Suprapubic skin (tissue), 4 donors: Measurements from ENCODE around the gene MALAT1. TPM values are rescaled to one million over a fixed set of nuclear protein-coding genes. Genes with fewer than 3 reads are reported as not detected.

Experiments
- DNase-seq, 2 donors: peaks; one replicate each; pipeline ENCODE4 v3.0.0-alpha.2; 2019; ENCODE audit warnings: low spot score in 2 of 2
- H3K27ac ChIP-seq: fragments of 200-600 bp; sonication (generic); one replicate; pipeline ENCODE4 v1.5.1; 2019
- H3K27me3 ChIP-seq: fragments of 200-600 bp; sonication (generic); one replicate; pipeline ENCODE4 v1.5.1; 2019
- H3K36me3 ChIP-seq: fragments of 200-600 bp; sonication (generic); one replicate; pipeline ENCODE4 v1.5.1; 2019
- H3K4me1 ChIP-seq: fragments of 200-600 bp; sonication (generic); one replicate; pipeline ENCODE4 v1.5.1; 2019
- H3K4me3 ChIP-seq: fragments of 200-600 bp; sonication (generic); one replicate; pipeline ENCODE4 v1.5.1; 2019; ENCODE audit warnings: mild to moderate bottlenecking
- H3K9me3 ChIP-seq: fragments of 200-600 bp; sonication (generic); one replicate; pipeline ENCODE4 v1.5.1; 2019
- CTCF ChIP-seq, 2 donors: fragments of 200-600 bp in 1 of 2; fragments of 450-650 bp in 1 of 2; sonication (generic) in 1 of 2; IDR thresholded peaks; one replicate each; pipeline ENCODE4 v1.5.1; 2016 to 2019; ENCODE audit warnings: antibody characterized with exemption in 2 of 2, mild to moderate bottlenecking in 1 of 2, moderate library complexity in 1 of 2
- EP300 ChIP-seq: sonication (generic); formaldehyde crosslinking; IDR thresholded peaks from one replicate; pipeline ENCODE4 v1.6.1; 2017; ENCODE audit warnings: antibody characterized with exemption
- POLR2A ChIP-seq, 2 donors: fragments of 450-650 bp; IDR thresholded peaks; one replicate each; pipeline ENCODE4 v1.6.1; 2017; ENCODE audit warnings: antibody characterized with exemption in 2 of 2, mild to moderate bottlenecking in 2 of 2, moderate library complexity in 2 of 2
- POLR2AphosphoS5 ChIP-seq, 3 donors: sonication (generic); formaldehyde crosslinking; IDR thresholded peaks; one replicate each; pipeline ENCODE4 v1.6.1; 2017; ENCODE audit warnings: antibody characterized with exemption in 3 of 3
- WGBS: methylation state at CpG from one replicate; pipeline ENCODE4 v1.1.5; 2018; 5-methylcytosine and 5-hydroxymethylcytosine counted together
- total RNA-seq, 4 donors: library from RNA; depleted of rRNA; stranded (reverse); fragments of >200 nt; gene quantifications; one replicate each; pipeline ENCODE4 v1.1.0, GENCODE V29; 2016

The MALAT1 gene
- total RNA-seq, 4 donors from 2014 or later, result 10,207 to 42,728 (median 11,538) TPM

GRCh38 chr11:65492637-65493366 lies 6.0 kb upstream of the MALAT1 start:
- TF ChIP-seq POLR2A (IDR thresholded peaks at IDR 0.05), result peak in 1 of 2 donors; percentile 72
- peak in 2 of 3 donors; percentile 8 to 44 for TF ChIP-seq POLR2AphosphoS5 (IDR thresholded peaks at IDR 0.05)
- no peak for TF ChIP-seq CTCF (IDR thresholded peaks at IDR 0.05)
- no peak for TF ChIP-seq EP300
- DNase-seq, result peak in 1 of 2 donors; percentile 93
- peak overlapping the region; percentile 12 for H3K4me3 ChIP-seq
- no peaks in the 10 kb centered on the region for H3K27me3 ChIP-seq
- H3K36me3 ChIP-seq, result no peaks in the 10 kb centered on the region
- peak overlapping the region; percentile 99 for H3K27ac ChIP-seq
- H3K4me1 ChIP-seq, result peaks cover 94% of the 10 kb centered on the region
- 9% methylated on average over 6 of the region's 6 CpGs for WGBS
- H3K9me3 ChIP-seq, result no peaks in the 10 kb centered on the region

GRCh38 chr11:65493367-65494176 lies 5.3 kb upstream of the MALAT1 start:
- H3K4me1 ChIP-seq, result peaks cover 86% of the 10 kb centered on the region
- TF ChIP-seq EP300, result no peak
- peak in 2 of 3 donors; percentile 24 to 82 for TF ChIP-seq POLR2AphosphoS5 (IDR thresholded peaks at IDR 0.05)
- TF ChIP-seq POLR2A (IDR thresholded peaks at IDR 0.05), result peak in 1 of 2 donors; percentile 63
- H3K4me3 ChIP-seq, result peak overlapping the region; percentile 12
- H3K9me3 ChIP-seq, result no peaks in the 10 kb centered on the region
- H3K27ac ChIP-seq, result peak overlapping the region; percentile 99
- DNase-seq, result peak; percentile 92 to 95
- WGBS, result 30% methylated on average over 12 of the region's 12 CpGs
- no peaks in the 10 kb centered on the region for H3K36me3 ChIP-seq
- no peaks in the 10 kb centered on the region for H3K27me3 ChIP-seq

- H3K27me3 ChIP-seq, result no peaks in the 10 kb centered on the region
- 12% methylated on average over 15 of the region's 15 CpGs for WGBS
- no peaks in the 10 kb centered on the region for H3K9me3 ChIP-seq
- H3K36me3 ChIP-seq, result peaks cover 5% of the 10 kb centered on the region
- peaks cover 56% of the 10 kb centered on the region for H3K4me1 ChIP-seq
- peak; percentile 73 to 78 for DNase-seq
- H3K4me3 ChIP-seq, result peak overlapping the region; percentile 66
- peak overlapping the region; percentile 99 for H3K27ac ChIP-seq
- no peak for TF ChIP-seq CTCF (IDR thresholded peaks at IDR 0.05)
- TF ChIP-seq POLR2A (IDR thresholded peaks at IDR 0.05), result peak in 1 of 2 donors; percentile 19
- no peak for TF ChIP-seq EP300
- TF ChIP-seq POLR2AphosphoS5 (IDR thresholded peaks at IDR 0.05), result no peak
Observed at GRCh38 chr11:65496304-65497140, 2.3 kb upstream of the MALAT1 start.

- peak overlapping the region; percentile 99 for H3K27ac ChIP-seq
- TF ChIP-seq EP300, result peak; percentile 89
- TF ChIP-seq CTCF (IDR thresholded peaks at IDR 0.05), result no peak
- TF ChIP-seq POLR2AphosphoS5 (IDR thresholded peaks at IDR 0.05), result peak; percentile 67 to 99 (median 98)
- TF ChIP-seq POLR2A (IDR thresholded peaks at IDR 0.05), result peak; percentile 26 to 89
- WGBS, result under 1% methylated on average over 26 of the region's 61 CpGs
- H3K4me1 ChIP-seq, result peaks cover 48% of the 10 kb centered on the region
- no peaks in the 10 kb centered on the region for H3K27me3 ChIP-seq
- no peaks in the 10 kb centered on the region for H3K9me3 ChIP-seq
- peak overlapping the region; percentile 66 for H3K4me3 ChIP-seq
- peaks cover 13% of the 10 kb centered on the region for H3K36me3 ChIP-seq
- peak; percentile 99 for DNase-seq
Observed at GRCh38 chr11:65497141-65498041, 1.5 kb upstream of the MALAT1 start.
